Measurements from ENCODE around the gene LYZL4. TPM values are rescaled to one million over a fixed set of nuclear protein-coding genes. Genes with fewer than 3 reads are reported as not detected.

The LYZL4 gene
- total RNA-seq, 6 experiments from 2014 or later: not detected

DNA sequence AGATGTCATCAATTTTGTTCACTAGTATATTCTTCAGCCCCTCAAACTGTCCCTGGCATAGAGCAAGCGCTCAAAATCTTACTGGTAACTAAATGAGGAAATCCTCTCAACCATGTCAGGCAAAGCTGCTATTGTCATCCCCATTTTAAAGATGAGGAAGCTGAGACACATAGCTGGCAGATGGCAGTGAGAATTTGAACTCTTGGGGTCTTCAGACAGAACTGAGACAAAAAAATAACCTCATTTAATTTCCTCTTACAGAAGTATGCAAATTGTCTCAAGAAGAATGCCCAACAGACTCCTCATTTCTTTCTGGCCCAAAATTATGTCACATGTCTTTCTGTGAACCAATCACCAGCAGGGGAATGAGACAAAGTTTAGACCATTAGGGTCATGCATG lies 40.2 kb upstream of the LYZL4 start:
- peaks cover 12% of the 10 kb centered on the region for H3K27me3 Mint-ChIP-seq (ENCODE audit: insufficient read depth)
- H3K27ac Mint-ChIP-seq: no peak overlapping the region
- H3K4me1 Mint-ChIP-seq (ENCODE audit: low read depth): no peaks in the 10 kb centered on the region
- DNase-seq: no peak
- H3K4me3 Mint-ChIP-seq: no peak overlapping the region
- H3K9me3 Mint-ChIP-seq: no peaks in the 10 kb centered on the region
- H3K36me3 Mint-ChIP-seq (ENCODE audit: low read depth): no peaks in the 10 kb centered on the region
- TF ChIP-seq, protein P1, sequence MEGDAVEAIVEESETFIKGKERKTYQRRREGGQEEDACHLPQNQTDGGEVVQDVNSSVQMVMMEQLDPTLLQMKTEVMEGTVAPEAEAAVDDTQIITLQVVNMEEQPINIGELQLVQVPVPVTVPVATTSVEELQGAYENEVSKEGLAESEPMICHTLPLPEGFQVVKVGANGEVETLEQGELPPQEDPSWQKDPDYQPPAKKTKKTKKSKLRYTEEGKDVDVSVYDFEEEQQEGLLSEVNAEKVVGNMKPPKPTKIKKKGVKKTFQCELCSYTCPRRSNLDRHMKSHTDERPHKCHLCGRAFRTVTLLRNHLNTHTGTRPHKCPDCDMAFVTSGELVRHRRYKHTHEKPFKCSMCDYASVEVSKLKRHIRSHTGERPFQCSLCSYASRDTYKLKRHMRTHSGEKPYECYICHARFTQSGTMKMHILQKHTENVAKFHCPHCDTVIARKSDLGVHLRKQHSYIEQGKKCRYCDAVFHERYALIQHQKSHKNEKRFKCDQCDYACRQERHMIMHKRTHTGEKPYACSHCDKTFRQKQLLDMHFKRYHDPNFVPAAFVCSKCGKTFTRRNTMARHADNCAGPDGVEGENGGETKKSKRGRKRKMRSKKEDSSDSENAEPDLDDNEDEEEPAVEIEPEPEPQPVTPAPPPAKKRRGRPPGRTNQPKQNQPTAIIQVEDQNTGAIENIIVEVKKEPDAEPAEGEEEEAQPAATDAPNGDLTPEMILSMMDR (IDR thresholded peaks at IDR 0.05): no peak

DNA sequence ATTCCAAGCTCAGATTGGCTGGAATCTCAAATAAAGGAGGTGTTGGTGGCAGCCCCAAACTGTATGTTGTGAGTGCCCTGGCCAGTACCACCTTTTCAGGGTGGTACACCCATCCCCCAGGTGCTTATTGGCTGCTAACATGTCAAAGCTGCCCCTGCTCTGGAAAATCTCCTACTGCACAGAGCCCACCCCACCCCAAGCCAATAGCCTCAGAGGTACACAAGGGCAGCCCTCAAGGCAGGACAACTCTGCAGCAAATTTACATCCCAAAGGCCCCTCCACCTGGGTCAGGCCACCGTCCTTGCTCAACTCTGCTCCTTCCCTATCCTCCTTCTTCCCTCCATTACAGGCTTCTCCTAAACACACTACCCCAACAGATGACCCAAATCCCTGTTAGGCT lies 37.1 kb upstream of the LYZL4 start:
- peaks cover 21% of the 10 kb centered on the region for H3K27me3 Mint-ChIP-seq (ENCODE audit: insufficient read depth)
- DNase-seq: no peak
- no peak overlapping the region for H3K4me3 Mint-ChIP-seq

DNA sequence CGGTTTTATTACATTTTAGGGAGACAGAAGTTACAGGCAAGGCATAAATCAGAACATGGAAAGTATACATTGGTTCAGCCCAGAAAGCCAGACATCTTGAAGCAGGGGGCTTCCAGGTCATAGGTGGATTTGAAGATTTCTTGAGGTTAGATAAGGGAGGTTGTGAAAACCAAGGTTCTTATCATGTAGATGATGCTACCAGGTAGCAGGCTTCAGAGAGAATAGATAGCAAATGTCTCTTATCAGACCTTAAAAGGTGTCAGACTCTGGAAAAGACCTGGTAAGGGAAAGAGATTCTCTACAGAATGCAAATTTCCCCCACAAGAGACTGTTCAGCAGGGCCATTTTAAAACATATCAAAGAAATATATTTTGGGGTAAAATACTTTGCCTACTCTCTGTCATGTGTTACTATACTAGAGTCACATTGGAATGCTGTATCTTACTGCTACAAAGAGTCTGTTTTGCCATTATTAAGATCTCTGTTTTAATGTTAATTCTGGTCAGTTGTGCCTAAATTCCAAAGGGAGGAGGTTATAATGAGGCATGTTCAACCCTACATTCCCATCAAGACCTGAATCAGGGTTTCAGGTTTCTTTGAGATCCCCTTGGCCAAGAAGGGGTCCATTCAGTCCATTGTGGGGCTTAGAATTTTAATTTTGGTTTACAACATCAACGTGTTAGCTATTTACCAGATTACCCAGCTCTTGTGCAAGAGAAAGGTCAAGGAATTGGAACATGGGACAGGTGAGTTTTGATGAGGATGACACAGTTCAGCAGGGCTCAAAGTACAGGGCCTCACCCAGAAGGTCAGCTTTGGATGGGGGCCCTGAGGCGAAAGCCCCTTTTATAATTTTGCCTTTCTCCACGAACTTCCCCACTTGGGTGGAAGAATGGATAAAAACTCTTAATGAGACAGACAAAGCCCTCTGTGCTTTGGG lies 36.0 kb upstream of the LYZL4 start:
- no peak for DNase-seq
- no peaks in the 10 kb centered on the region for H3K36me3 Mint-ChIP-seq (ENCODE audit: low read depth)
- TF ChIP-seq, protein P1 (IDR thresholded peaks at IDR 0.05): no peak
- H3K4me3 Mint-ChIP-seq: no peak overlapping the region
- peaks cover 29% of the 10 kb centered on the region for H3K27me3 Mint-ChIP-seq (ENCODE audit: insufficient read depth)
- no peak overlapping the region for H3K27ac Mint-ChIP-seq
- H3K4me1 Mint-ChIP-seq (ENCODE audit: low read depth): no peaks in the 10 kb centered on the region
- no peaks in the 10 kb centered on the region for H3K9me3 Mint-ChIP-seq

More for the DNA sequence above, 37.1 kb upstream of the LYZL4 start:
- Mint-ChIP-seq H3K36me3 (ENCODE audit: low read depth) (no peaks in the 10 kb centered on the region), H3K27ac (no peak overlapping the region), H3K9me3 (no peaks in the 10 kb centered on the region), H3K4me1 (ENCODE audit: low read depth) (no peaks in the 10 kb centered on the region)
- TF ChIP-seq, protein P1 (IDR thresholded peaks at IDR 0.05): no peak

DNA sequence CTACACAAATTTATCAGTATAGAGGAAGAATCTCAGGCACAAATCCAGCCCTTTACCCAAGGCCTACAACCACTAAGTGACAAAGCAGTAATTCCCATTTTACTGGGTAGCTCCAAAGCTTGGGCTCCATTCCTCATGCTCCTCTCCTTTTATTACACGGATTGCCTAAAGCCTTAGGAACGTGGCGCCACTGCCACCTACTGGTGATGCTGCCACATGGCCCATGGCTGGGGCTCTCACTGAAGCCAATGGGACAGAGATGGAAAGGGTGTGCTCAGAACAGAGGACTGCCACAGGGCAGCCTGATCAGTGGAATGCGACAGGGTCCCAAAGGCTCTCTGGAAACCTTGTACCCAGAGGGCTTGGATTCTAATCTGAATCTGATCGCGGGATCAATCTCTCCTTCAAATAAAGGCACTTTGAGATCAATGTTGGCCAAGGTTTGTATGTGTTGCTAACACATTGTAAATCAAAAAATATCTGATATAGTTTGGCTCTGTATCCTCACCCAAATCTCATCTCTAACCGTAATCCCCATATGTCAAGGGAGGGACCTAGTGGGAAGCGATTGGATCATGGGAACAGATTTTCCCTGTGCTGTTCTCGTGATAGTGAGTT lies 33.5 kb upstream of the LYZL4 start:
- Mint-ChIP-seq H3K4me1 (ENCODE audit: low read depth) (no peaks in the 10 kb centered on the region), H3K36me3 (ENCODE audit: low read depth) (no peaks in the 10 kb centered on the region), H3K27ac (no peak overlapping the region), H3K4me3 (no peak overlapping the region), H3K9me3 (no peaks in the 10 kb centered on the region), H3K27me3 (ENCODE audit: insufficient read depth) (peaks cover 44% of the 10 kb centered on the region)
- peak; percentile 72 for DNase-seq
- TF ChIP-seq, protein P1 (IDR thresholded peaks at IDR 0.05): peak; percentile 97

DNA sequence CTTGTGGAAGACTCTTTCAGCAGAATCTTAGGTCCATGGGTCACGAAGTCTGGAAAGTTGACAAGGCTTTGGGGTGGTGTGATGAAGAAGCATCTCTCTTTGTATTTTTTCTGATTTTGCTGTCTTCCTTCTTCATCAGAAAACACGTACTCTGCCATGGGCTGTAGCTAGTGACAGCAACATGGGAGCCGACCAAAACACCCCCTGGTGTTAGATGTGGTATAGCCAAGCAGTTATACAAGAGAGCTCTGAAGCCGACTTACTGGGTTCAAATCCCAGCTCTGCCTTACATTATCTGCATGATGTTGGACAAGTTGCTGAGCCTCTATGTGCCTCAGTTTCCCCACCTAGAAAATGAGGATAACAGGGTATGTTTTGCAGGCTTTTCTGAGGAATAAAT lies 32.9 kb upstream of the LYZL4 start:
- TF ChIP-seq, protein P1 (IDR thresholded peaks at IDR 0.05): no peak
- Mint-ChIP-seq H3K36me3 (ENCODE audit: low read depth) (no peaks in the 10 kb centered on the region), H3K9me3 (no peaks in the 10 kb centered on the region), H3K4me3 (no peak overlapping the region), H3K4me1 (ENCODE audit: low read depth) (no peaks in the 10 kb centered on the region), H3K27ac (no peak overlapping the region), H3K27me3 (ENCODE audit: insufficient read depth) (peaks cover 42% of the 10 kb centered on the region)
- DNase-seq: no peak
